WTC11 (cell line): ENCODE measurements around the gene LRMDA. TPM values are rescaled to one million over a fixed set of nuclear protein-coding genes. Genes with fewer than 3 reads are reported as not detected.

Experiments
- ATAC-seq: fragments of 200-7000 bp; cut with Tn5 transposase; 2 replicates; pipeline ENCODE4 v1.10.0; 2021; ENCODE audit warnings: mild to moderate bottlenecking, moderate library complexity
- CTCF ChIA-PET: fragments of 300-600 bp; sonication (Branson Sonifier 250); formaldehyde crosslinking; loops from one replicate; lab custom pipeline; 2021; ENCODE audit warnings: antibody characterized with exemption; lab: Charles Lee
- POLR2A ChIA-PET: fragments of 350-600 bp; sonication (Branson Sonifier 250); formaldehyde crosslinking; loops from one replicate; lab custom pipeline; 2021; ENCODE audit warnings: antibody characterized with exemption; lab: Charles Lee
- DNase-seq: peaks from one replicate; pipeline ENCODE4 v3.0.0; 2021; ENCODE audit warnings: low spot score
- H3K27ac Mint-ChIP-seq: 2 replicates; pipeline ENCODE4 v1.8.0; 2021; ENCODE audit warnings: mixed read lengths
- H3K27me3 Mint-ChIP-seq: 2 replicates; pipeline ENCODE4 v1.8.0; 2021; ENCODE audit warnings: low read depth, mild to moderate bottlenecking, moderate library complexity, mixed read lengths
- H3K36me3 Mint-ChIP-seq: 2 replicates; pipeline ENCODE4 v1.8.0; 2021; ENCODE audit warnings: mixed read lengths
- H3K4me1 Mint-ChIP-seq: 2 replicates; pipeline ENCODE4 v1.8.0; 2022; ENCODE audit warnings: mixed read lengths
- H3K4me3 Mint-ChIP-seq: 2 replicates; pipeline ENCODE4 v1.8.0; 2021; ENCODE audit warnings: mild to moderate bottlenecking, moderate library complexity, mixed read lengths
- H3K9me3 Mint-ChIP-seq: 2 replicates; pipeline ENCODE4 v1.8.0; 2021; ENCODE audit warnings: mixed read lengths
- ARID4B ChIP-seq: sonication (generic); formaldehyde crosslinking; IDR thresholded peaks from 2 replicates; pipeline ENCODE4 v1.8.0; 2023; ENCODE audit warnings: missing genetic modification reagents, mild to moderate bottlenecking, borderline replicate concordance
- ATF1 ChIP-seq: sonication (generic); formaldehyde crosslinking; IDR thresholded peaks from 2 replicates; pipeline ENCODE4 v1.8.1; 2023; ENCODE audit warnings: mild to moderate bottlenecking, moderate library complexity, missing genetic modification reagents
- CREB1 ChIP-seq: sonication (generic); formaldehyde crosslinking; IDR thresholded peaks from 2 replicates; pipeline ENCODE4 v1.8.0; 2023; ENCODE audit warnings: mild to moderate bottlenecking, missing genetic modification reagents
- ELF4 ChIP-seq: sonication (generic); formaldehyde crosslinking; IDR thresholded peaks from 2 replicates; pipeline ENCODE4 v1.8.1; 2022; ENCODE audit warnings: low read depth, mild to moderate bottlenecking, moderate library complexity, missing genetic modification reagents
- FOXP4 ChIP-seq: sonication (generic); formaldehyde crosslinking; IDR thresholded peaks from 2 replicates; pipeline ENCODE4 v1.8.0; 2022; ENCODE audit warnings: mild to moderate bottlenecking, missing genetic modification reagents
- GRHL2 ChIP-seq: fragments of 250-450 bp; sonication (Bioruptor Pico); IDR thresholded peaks from 2 replicates; pipeline ENCODE4 v1.8.0; 2022; ENCODE audit warnings: mild to moderate bottlenecking, moderate library complexity; ENCODE audit not compliant: insufficient replicate concordance, severe bottlenecking
- MYBL2 ChIP-seq: sonication (generic); formaldehyde crosslinking; IDR thresholded peaks from 2 replicates; pipeline ENCODE4 v1.8.1; 2023; ENCODE audit warnings: mild to moderate bottlenecking, moderate library complexity, missing genetic modification reagents
- PREB ChIP-seq: sonication (generic); formaldehyde crosslinking; IDR thresholded peaks from 2 replicates; pipeline ENCODE4 v1.8.1; 2022; ENCODE audit warnings: mild to moderate bottlenecking, missing genetic modification reagents, moderate library complexity, borderline replicate concordance
- SMAD3 ChIP-seq: sonication (generic); formaldehyde crosslinking; IDR thresholded peaks from 2 replicates; pipeline ENCODE4 v1.8.0; 2022; ENCODE audit warnings: missing genetic modification reagents, mild to moderate bottlenecking, borderline replicate concordance
- SP1 ChIP-seq: sonication (generic); formaldehyde crosslinking; conservative IDR thresholded peaks from 2 replicates; pipeline ENCODE4 v1.8.1; 2022; ENCODE audit warnings: missing genetic modification reagents
- TEAD1 ChIP-seq: sonication (generic); formaldehyde crosslinking; IDR thresholded peaks from 2 replicates; pipeline ENCODE4 v1.8.0; 2022; ENCODE audit warnings: mild to moderate bottlenecking, missing genetic modification reagents
- TEAD4 ChIP-seq: sonication (generic); formaldehyde crosslinking; IDR thresholded peaks from 2 replicates; pipeline ENCODE4 v1.8.0; 2022; ENCODE audit warnings: mild to moderate bottlenecking, missing genetic modification reagents
- ZMAT4 ChIP-seq: fragments of 250-450 bp; sonication (Bioruptor Pico); IDR thresholded peaks from 2 replicates; pipeline ENCODE4 v1.9.0; 2021; ENCODE audit warnings: mild to moderate bottlenecking
- ZNF263 ChIP-seq: sonication (generic); formaldehyde crosslinking; IDR thresholded peaks from 2 replicates; pipeline ENCODE4 v1.8.1; 2022; ENCODE audit warnings: low read depth, mild to moderate bottlenecking, moderate library complexity, missing genetic modification reagents
- ZNF532 ChIP-seq: fragments of 250-450 bp; sonication (Bioruptor Pico); IDR thresholded peaks from 2 replicates; pipeline ENCODE4 v1.9.0; 2021; ENCODE audit warnings: mild to moderate bottlenecking, borderline replicate concordance
- ZNF671 ChIP-seq: fragments of 250-450 bp; sonication (Bioruptor Pico); IDR thresholded peaks from 2 replicates; pipeline ENCODE4 v1.8.0; 2021; ENCODE audit warnings: mild to moderate bottlenecking
- total RNA-seq: library from RNA; stranded (reverse); gene quantifications from 3 replicates; pipeline ENCODE4 v1.2.3, GENCODE V29; 2021

LRMDA gene
- total RNA-seq, 1 experiment from 2014 or later: 0.92 TPM

- TF ChIP-seq ARID4B (CRISPR knock-in tag): no peak
These were observed 1016.2 kb downstream of the LRMDA start (continued) for GRCh38 chr10:76447578-76447977.

- H3K36me3 Mint-ChIP-seq: no peaks in the 10 kb centered on the region
- peaks cover 8% of the 10 kb centered on the region for H3K9me3 Mint-ChIP-seq
- H3K27ac Mint-ChIP-seq: no peak overlapping the region
- peaks cover 5% of the 10 kb centered on the region for H3K4me1 Mint-ChIP-seq
- no peak for ATAC-seq
- no peak for TF ChIP-seq TEAD1 (CRISPR knock-in tag)
- no peak for TF ChIP-seq MYBL2 (CRISPR knock-in tag)
- TF ChIP-seq ZNF671 (CRISPR knock-in tag): no peak
- TF ChIP-seq SMAD3 (CRISPR knock-in tag): no peak
- TF ChIP-seq GRHL2 (CRISPR knock-in tag): no peak
- no peak for TF ChIP-seq SP1
- TF ChIP-seq CREB1 (CRISPR knock-in tag): no peak
- no peak for TF ChIP-seq ZNF263 (CRISPR knock-in tag)
- no peak for TF ChIP-seq ELF4 (CRISPR knock-in tag)
- no peak for TF ChIP-seq ZMAT4
- TF ChIP-seq ZNF532: no peak
- TF ChIP-seq, all 79 proteins: peak for 0
- CTCF ChIA-PET: no interaction called here
- no peak for DNase-seq
- Mint-ChIP-seq H3K27me3 (no peaks in the 10 kb centered on the region; the same call in 1 of the 2 replicates), H3K4me3 (no peak overlapping the region)
- POLR2A ChIA-PET: no interaction called here
These were observed 1020.5 kb downstream of the LRMDA start for GRCh38 chr10:76451911-76452310.

- no peak overlapping the region for H3K4me3 Mint-ChIP-seq
- no peak for ATAC-seq
- H3K27me3 Mint-ChIP-seq: no peaks in the 10 kb centered on the region; the same call in 1 of the 2 replicates
- no peak for TF ChIP-seq FOXP4 (CRISPR knock-in tag)
- no peak for TF ChIP-seq PREB (CRISPR knock-in tag)
- TF ChIP-seq ZNF532: no peak
- TF ChIP-seq TEAD4 (CRISPR knock-in tag): no peak
- TF ChIP-seq ATF1 (CRISPR knock-in tag): no peak
- no peak overlapping the region for H3K27ac Mint-ChIP-seq
- ChIA-PET CTCF (no interaction called here), POLR2A (no interaction called here)
- no peaks in the 10 kb centered on the region for H3K36me3 Mint-ChIP-seq
- H3K4me1 Mint-ChIP-seq: peaks cover 5% of the 10 kb centered on the region
- peaks cover 8% of the 10 kb centered on the region for H3K9me3 Mint-ChIP-seq
- DNase-seq: no peak
These were observed 1021.9 kb downstream of the LRMDA start for GRCh38 chr10:76453332-76453731.
